ENCODE results near the gene ILF2. TPM values are rescaled to one million over a fixed set of nuclear protein-coding genes. Genes with fewer than 3 reads are reported as not detected.

ILF2 gene
- total RNA-seq, 2 experiments from 2014 or later: 140 to 147 TPM

- no peaks in the 10 kb centered on the region for H3K4me1 ChIP-seq (ENCODE audit: insufficient read depth, low read length)
- peaks cover 0 to 9% of the 10 kb centered on the region in 2 experiments for H3K27me3 ChIP-seq (ENCODE audit: control insufficient read depth in 1 of 2, insufficient read depth in 2 of 2, low read length in 2 of 2)
- H3K27ac ChIP-seq (ENCODE audit: low read depth in 1 of 2, low read length in 2 of 2): no peak overlapping the region
- no peaks in the 10 kb centered on the region for H3K9me3 ChIP-seq (ENCODE audit: control insufficient read depth in 1 of 2, insufficient read depth in 1 of 2, low read length in 2 of 2)
- no peaks in the 10 kb centered on the region for H3K9me3 Mint-ChIP-seq
- CTCF ChIA-PET: no interaction called here
- POLR2A ChIA-PET: no interaction called here
- no peak overlapping the region for H3K4me3 Mint-ChIP-seq
- no peak overlapping the region for H3K27ac Mint-ChIP-seq
- H3K4me3 ChIP-seq (ENCODE audit: low read length): no peak overlapping the region
- H3K27me3 Mint-ChIP-seq: peaks cover 9% of the 10 kb centered on the region
- DNase-seq (no peak), ATAC-seq (ENCODE audit: poor library complexity) (no peak)
- no peaks in the 10 kb centered on the region for H3K36me3 Mint-ChIP-seq (ENCODE audit: low read depth)
- no peak for TF ChIP-seq CTCF (IDR thresholded peaks at IDR 0.05)
- no peaks in the 10 kb centered on the region for H3K4me1 Mint-ChIP-seq (ENCODE audit: low read depth)
- no peaks in the 10 kb centered on the region for H3K36me3 ChIP-seq (ENCODE audit: insufficient read depth, low read length)
- intact Hi-C loops (cut with DNase I, micrococcal nuclease): no loop called here
Measured at GRCh38 chr1:153688276-153688675, 17.5 kb upstream of the ILF2 start.

GRCh38 chr1:153687346-153688125, 16.7 kb upstream of the ILF2 start:
- H3K4me1 Mint-ChIP-seq (ENCODE audit: low read depth): no peaks in the 10 kb centered on the region
- peaks cover 0 to 9% of the 10 kb centered on the region in 2 experiments for H3K27me3 ChIP-seq (ENCODE audit: control insufficient read depth in 1 of 2, insufficient read depth in 2 of 2, low read length in 2 of 2)

GRCh38 chr1:153685544-153686340, 14.9 kb upstream of the ILF2 start:
- no peak for ATAC-seq (ENCODE audit: poor library complexity)
- no peak for DNase-seq
- Mint-ChIP-seq H3K4me3 (no peak overlapping the region), H3K4me1 (ENCODE audit: low read depth) (no peaks in the 10 kb centered on the region), H3K27me3 (peaks cover 29% of the 10 kb centered on the region), H3K9me3 (no peaks in the 10 kb centered on the region), H3K27ac (no peak overlapping the region), H3K36me3 (ENCODE audit: low read depth) (no peaks in the 10 kb centered on the region)
- Histone ChIP-seq H3K4me3 (ENCODE audit: low read length) (no peak overlapping the region), H3K27ac (ENCODE audit: low read depth in 1 of 2, low read length in 2 of 2) (no peak overlapping the region), H3K4me1 (ENCODE audit: insufficient read depth, low read length) (no peaks in the 10 kb centered on the region), H3K36me3 (ENCODE audit: insufficient read depth, low read length) (no peaks in the 10 kb centered on the region), H3K9me3 (ENCODE audit: control insufficient read depth in 1 of 2, insufficient read depth in 1 of 2, low read length in 2 of 2) (no peaks in the 10 kb centered on the region), H3K27me3 (ENCODE audit: control insufficient read depth in 1 of 2, insufficient read depth in 2 of 2, low read length in 2 of 2) (peaks cover 6 to 14% of the 10 kb centered on the region in 2 experiments)
- CTCF ChIA-PET: interaction anchor here (1.0 kb wide), 1 partner anchor 8 kb away, joined by 3 read pairs; no protein-coding TSS in a partner anchor
- POLR2A ChIA-PET: interaction anchor here (1.1 kb wide), 1 partner anchor 14 kb away, joined by 3 read pairs; no protein-coding TSS in a partner anchor
- intact Hi-C loops (cut with DNase I, micrococcal nuclease): no loop called here
- no peak for TF ChIP-seq CTCF (IDR thresholded peaks at IDR 0.05)

More at GRCh38 chr1:153687346-153688125, 16.7 kb upstream of the ILF2 start:
- intact Hi-C loops (cut with DNase I, micrococcal nuclease): no loop called here
- ATAC-seq (ENCODE audit: poor library complexity): no peak
- peaks cover 14% of the 10 kb centered on the region for H3K27me3 Mint-ChIP-seq
- CTCF ChIA-PET: no interaction called here
- H3K36me3 Mint-ChIP-seq (ENCODE audit: low read depth): no peaks in the 10 kb centered on the region
- Histone ChIP-seq H3K9me3 (ENCODE audit: control insufficient read depth in 1 of 2, insufficient read depth in 1 of 2, low read length in 2 of 2) (no peaks in the 10 kb centered on the region), H3K4me3 (ENCODE audit: low read length) (no peak overlapping the region), H3K4me1 (ENCODE audit: insufficient read depth, low read length) (no peaks in the 10 kb centered on the region), H3K36me3 (ENCODE audit: insufficient read depth, low read length) (no peaks in the 10 kb centered on the region), H3K27ac (ENCODE audit: low read depth in 1 of 2, low read length in 2 of 2) (no peak overlapping the region)
- POLR2A ChIA-PET: no interaction called here
- no peak overlapping the region for H3K27ac Mint-ChIP-seq
- no peak for DNase-seq
- H3K9me3 Mint-ChIP-seq: no peaks in the 10 kb centered on the region
- H3K4me3 Mint-ChIP-seq: no peak overlapping the region
- no peak for TF ChIP-seq CTCF (IDR thresholded peaks at IDR 0.05)
